Activated effector memory CD4-positive, alpha-beta T cell treated with anti-CD3 and anti-CD28 coated beads, Interleukin-2, amount 50 U/mL, for 16 hours (primary cell): ENCODE measurements around the gene FITM2.
"Not testable (repeated sequence)": the region's sequence is repeated elsewhere in the genome, so short reads cannot be mapped to it uniquely, and the experiment has no call there.

Source experiments
- DNase-seq: peaks from one replicate; pipeline ENCODE4 v3.0.0-alpha.2; 2020

FITM2 gene

GRCh38 chr20:44310664-44311639 is at the start of gene FITM2:
Gene FITM2, minus strand, starts transcription at chr20:44311202. Its CDS starts 54 bp downstream, at chr20:44311148.
- peak; percentile 99 for DNase-seq

- no peak for DNase-seq
Observed at GRCh38 chr20:44360221-44360620, 49.2 kb upstream of the FITM2 start.

GRCh38 chr20:44358776-44359175 is 47.8 kb upstream of the FITM2 start:
- no peak for DNase-seq

- no peak for DNase-seq
Observed at GRCh38 chr20:44357555-44358125, 46.6 kb upstream of the FITM2 start.

GRCh38 chr20:44357020-44357419 is 46.0 kb upstream of the FITM2 start:
- DNase-seq: no peak

GRCh38 chr20:44356353-44356723 is 45.3 kb upstream of the FITM2 start:
- DNase-seq: no peak

GRCh38 chr20:44355498-44356352 is 44.7 kb upstream of the FITM2 start, which contains the start of gene HNF4A:
Gene HNF4A, plus strand, starts transcription at chr20:44355699. Its CDS starts 106 bp downstream, at chr20:44355805.
- no peak for DNase-seq

GRCh38 chr20:44354979-44355497 is 44.0 kb upstream of the FITM2 start:
- DNase-seq: no peak

GRCh38 chr20:44350567-44350966 is 39.6 kb upstream of the FITM2 start:
- DNase-seq: no peak

GRCh38 chr20:44349349-44349748 is 38.3 kb upstream of the FITM2 start:
- no peak for DNase-seq

- DNase-seq: no peak
Observed at GRCh38 chr20:44348168-44348659, 37.2 kb upstream of the FITM2 start.

GRCh38 chr20:44345941-44346340 is 34.9 kb upstream of the FITM2 start:
- DNase-seq: not testable (repeated sequence)

- DNase-seq: no peak
Observed at GRCh38 chr20:44345147-44345546, 34.1 kb upstream of the FITM2 start.

GRCh38 chr20:44344723-44345122 is 33.7 kb upstream of the FITM2 start:
- DNase-seq: no peak

GRCh38 chr20:44343162-44343675 is 32.2 kb upstream of the FITM2 start:
- no peak for DNase-seq

GRCh38 chr20:44342248-44342647 is 31.2 kb upstream of the FITM2 start:
- no peak for DNase-seq

- DNase-seq: no peak
Observed at GRCh38 chr20:44336725-44337380, 25.9 kb upstream of the FITM2 start, which contains the start of gene R3HDML. Gene R3HDML, plus strand, starts transcription at chr20:44337043. Its CDS starts 115 bp downstream, at chr20:44337158.

GRCh38 chr20:44336086-44336485 is 25.1 kb upstream of the FITM2 start:
- no peak for DNase-seq

GRCh38 chr20:44335675-44336074 is 24.7 kb upstream of the FITM2 start:
- no peak for DNase-seq

- DNase-seq: no peak
Observed at GRCh38 chr20:44334709-44335108, 23.7 kb upstream of the FITM2 start.

GRCh38 chr20:44334306-44334705 is 23.3 kb upstream of the FITM2 start:
- DNase-seq: no peak

GRCh38 chr20:44331201-44331600 is 20.2 kb upstream of the FITM2 start:
- no peak for DNase-seq
